Thoracic aorta (tissue), 2 donors: Measurements from ENCODE around the gene DAAM1. TPM values are rescaled to one million over a fixed set of nuclear protein-coding genes. Genes with fewer than 3 reads are reported as not detected.

Experiments used
- ATAC-seq: fragments of 150-250 bp; one replicate; pipeline ENCODE4 v1.8.0; 2017; ENCODE audit warnings: low read depth; ENCODE audit not compliant: insufficient number of reproducible peaks, low FRiP score
- DNase-seq: peaks from one replicate; pipeline ENCODE4 v3.0.0-alpha.2; 2020; ENCODE audit warnings: low spot score
- H3K27ac ChIP-seq, 2 donors: fragments of 200-600 bp; sonication (generic); 1 replicate in 1 of 2; 2 replicates in 1 of 2; pipeline ENCODE4 v1.5.1; 2016; ENCODE audit warnings: mild to moderate bottlenecking in 2 of 2, moderate library complexity in 2 of 2
- H3K27me3 ChIP-seq: fragments of 200-600 bp; sonication (generic); replicated peaks from 2 replicates; pipeline ENCODE4 v1.6.0; 2016; ENCODE audit warnings: mild to moderate bottlenecking; ENCODE audit not compliant: insufficient read depth
- H3K36me3 ChIP-seq: fragments of 200-600 bp; sonication (generic); one replicate; pipeline ENCODE4 v1.5.1; 2016
- H3K4me1 ChIP-seq, 2 donors: fragments of 200-600 bp; sonication (generic); 1 replicate in 1 of 2; 2 replicates in 1 of 2; pipeline versions ENCODE4 v1.5.1 to v1.6.0; 2016; ENCODE audit warnings: low read depth in 2 of 2, mild to moderate bottlenecking in 1 of 2; ENCODE audit not compliant: control insufficient read depth in 1 of 2
- H3K4me3 ChIP-seq: fragments of 200-600 bp; sonication (generic); 2 replicates; pipeline ENCODE4 v1.5.1; 2016; ENCODE audit warnings: mild to moderate bottlenecking
- H3K9me3 ChIP-seq: fragments of 200-600 bp; sonication (generic); 2 replicates; pipeline ENCODE4 v1.5.1; 2016
- CTCF ChIP-seq: fragments of 200-600 bp; sonication (generic); IDR thresholded peaks from one replicate; pipeline ENCODE4 v1.5.1; 2019; ENCODE audit warnings: antibody characterized with exemption
- total RNA-seq, 2 donors: library from RNA; depleted of rRNA; stranded (reverse); fragments of >200 nt; gene quantifications; one replicate each; pipeline versions ENCODE4 v1.1.0 to v1.2.3, GENCODE V29; 2016

DAAM1 gene
- total RNA-seq, 2 donors from 2014 or later = 35.9 to 56.6 TPM

DNA sequence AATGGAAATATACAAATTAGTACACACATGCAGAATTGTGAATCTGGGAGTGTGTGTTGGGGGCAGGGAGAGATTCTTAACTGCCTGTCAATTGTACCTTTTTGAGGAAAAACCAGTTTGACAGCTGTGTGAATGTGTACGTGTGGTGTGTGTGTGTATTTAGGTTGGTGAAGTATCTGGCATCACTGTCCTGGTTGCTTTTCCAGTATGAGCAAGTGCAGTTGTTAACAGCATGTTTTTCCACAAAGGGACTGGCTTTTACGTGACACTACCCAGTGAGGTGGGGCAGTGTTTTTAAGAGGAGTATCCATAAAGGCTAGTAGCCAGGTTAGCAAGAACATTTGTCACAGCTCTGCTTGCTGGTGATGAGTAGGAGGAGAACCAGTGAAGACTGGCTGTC, 56.1 kb downstream of the DAAM1 start:
- H3K27ac ChIP-seq = no peak overlapping the region
- peaks cover 27 to 35% of the 10 kb centered on the region in 2 donors for H3K4me1 ChIP-seq
- no peaks in the 10 kb centered on the region for H3K9me3 ChIP-seq
- H3K4me3 ChIP-seq = no peak overlapping the region
- no peak for DNase-seq
- H3K27me3 ChIP-seq = no peaks in the 10 kb centered on the region
- ATAC-seq = no peak
- H3K36me3 ChIP-seq = no peaks in the 10 kb centered on the region
- no peak for TF ChIP-seq CTCF

DNA sequence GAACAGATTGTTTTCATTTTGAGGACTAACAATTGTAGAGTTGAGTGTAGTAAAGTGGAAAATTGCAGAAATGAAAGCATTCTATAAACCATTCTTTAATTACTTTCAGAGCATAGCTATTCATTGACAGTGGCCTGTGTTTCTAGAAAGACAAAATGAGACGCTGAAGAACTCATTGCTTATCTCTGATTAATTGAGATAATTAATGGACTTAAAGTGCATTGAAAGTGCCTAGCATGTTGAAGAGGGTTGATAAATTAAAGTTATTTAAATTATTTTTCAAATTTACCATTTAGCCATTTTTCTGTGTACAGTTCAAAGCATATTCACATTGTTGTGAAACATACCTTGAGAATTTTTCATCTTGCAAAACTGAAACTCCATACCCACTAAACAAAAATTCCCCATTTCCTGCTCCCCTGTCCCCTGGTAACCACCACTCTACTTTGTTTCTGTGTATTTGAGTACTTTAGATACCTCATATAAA, 57.4 kb downstream of the DAAM1 start:
- TF ChIP-seq CTCF = no peak
- no peaks in the 10 kb centered on the region for H3K36me3 ChIP-seq
- ATAC-seq = no peak
- no peaks in the 10 kb centered on the region for H3K27me3 ChIP-seq
- H3K27ac ChIP-seq = no peak overlapping the region
- peaks cover 25 to 43% of the 10 kb centered on the region in 2 donors for H3K4me1 ChIP-seq
- DNase-seq = no peak
- H3K9me3 ChIP-seq = no peaks in the 10 kb centered on the region
- H3K4me3 ChIP-seq = no peak overlapping the region

DNA sequence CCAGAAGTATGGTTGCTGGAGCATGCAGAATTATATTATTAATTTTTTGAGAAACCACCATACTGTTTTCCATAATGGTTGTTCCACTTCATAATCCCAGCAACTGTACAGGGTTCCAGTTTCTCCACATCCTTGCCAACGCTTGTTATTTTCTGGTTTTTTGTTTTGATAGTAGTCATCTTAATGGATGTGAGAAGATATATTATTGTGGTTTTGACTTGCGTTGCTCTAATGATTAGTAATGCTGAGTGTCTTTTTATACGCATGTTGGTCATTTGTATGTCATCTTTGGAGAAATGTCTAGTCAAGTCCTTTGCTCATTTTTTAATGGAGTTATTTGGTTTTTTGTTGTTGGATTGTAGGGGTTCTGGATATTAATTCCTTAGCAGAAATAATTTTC, 58.1 kb downstream of the DAAM1 start:
- TF ChIP-seq CTCF = no peak
- no peaks in the 10 kb centered on the region for H3K9me3 ChIP-seq
- ATAC-seq = no peak
- no peak for DNase-seq
- peaks cover 21 to 40% of the 10 kb centered on the region in 2 donors for H3K4me1 ChIP-seq
- no peaks in the 10 kb centered on the region for H3K36me3 ChIP-seq
- no peaks in the 10 kb centered on the region for H3K27me3 ChIP-seq
- H3K27ac ChIP-seq = no peak overlapping the region
- no peak overlapping the region for H3K4me3 ChIP-seq

GRCh38 chr14:59247801-59248584, 59.5 kb downstream of the DAAM1 start:
- ATAC-seq = no peak
- no peak for DNase-seq
- Histone ChIP-seq H3K4me1 (peaks cover 32 to 47% of the 10 kb centered on the region in 2 donors), H3K27me3 (no peaks in the 10 kb centered on the region), H3K9me3 (no peaks in the 10 kb centered on the region), H3K4me3 (peak overlapping the region; percentile 9), H3K36me3 (no peaks in the 10 kb centered on the region), H3K27ac (peak overlapping the region; percentile 11 to 42)
- no peak for TF ChIP-seq CTCF

DNA sequence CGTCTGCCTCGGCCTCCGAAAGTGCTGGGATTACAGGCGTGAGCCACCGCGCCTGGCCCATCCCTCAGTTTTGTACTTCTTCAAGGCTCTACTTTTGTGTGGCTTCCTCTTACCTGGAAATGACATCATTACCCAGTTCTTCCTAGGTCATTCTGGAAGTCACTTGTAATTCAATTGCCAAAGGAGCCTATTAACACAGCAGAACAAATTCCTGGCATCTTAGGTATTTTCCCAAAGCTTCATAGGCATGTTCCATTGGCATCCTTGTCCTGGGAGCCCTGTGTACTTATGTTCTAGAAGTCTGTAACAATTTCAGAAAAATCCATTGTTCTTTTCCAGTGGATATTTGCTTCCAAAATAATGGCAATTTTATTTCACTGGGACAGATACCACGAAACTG, 60.6 kb downstream of the DAAM1 start:
- peaks cover 43 to 58% of the 10 kb centered on the region in 2 donors for H3K4me1 ChIP-seq
- DNase-seq (no peak), ATAC-seq (no peak)
- H3K27ac ChIP-seq = peak overlapping the region in 1 of 2 donors; percentile 42
- no peak overlapping the region for H3K4me3 ChIP-seq
- H3K27me3 ChIP-seq = no peaks in the 10 kb centered on the region
- no peaks in the 10 kb centered on the region for H3K36me3 ChIP-seq
- TF ChIP-seq CTCF = no peak
- no peaks in the 10 kb centered on the region for H3K9me3 ChIP-seq
